ENCODE data around the gene ARRDC5. TPM values are rescaled to one million over a fixed set of nuclear protein-coding genes. Genes with fewer than 3 reads are reported as not detected.

ARRDC5 gene
- total and polyA plus RNA-seq, 2 donors (not counting 3 experiments of a cell fraction or from before 2014, with no cell fraction given), result 0.04 TPM; not detected in 1

GRCh38 chr19:4929186-4929585 is 26.5 kb upstream of the ARRDC5 start:
- FAIRE-seq, result no peak

GRCh38 chr19:4923276-4923747 is 20.6 kb upstream of the ARRDC5 start:
- dilution Hi-C loops (cut with MboI; ENCODE audit: extremely low pct_ligation_motif_present, low sequenced_read_pairs), result no loop called here
- no peak overlapping the region for H2AFZ ChIP-seq (ENCODE audit: low read depth, low read length)
- FAIRE-seq, result no peak
- BruUV-seq (replicated peaks), result no TSS peak
- TF ChIP-seq MAX (IDR thresholded peaks at IDR 0.05; ENCODE audit: insufficient read depth, insufficient read length) (no peak), EZH2 (IDR thresholded peaks at IDR 0.05; ENCODE audit: borderline replicate concordance, low read depth, low read length, severe bottlenecking) (no peak), MYC (IDR thresholded peaks at IDR 0.05; ENCODE audit: low read depth, low read length) (no peak), FOS (IDR thresholded peaks at IDR 0.05; ENCODE audit: borderline replicate concordance, insufficient read depth, low read length) (no peak), POLR2A (IDR thresholded peaks at IDR 0.05; ENCODE audit: low read depth, low read length) (no peak), JUN (IDR thresholded peaks at IDR 0.05; ENCODE audit: borderline replicate concordance, insufficient read depth, insufficient read length, low read depth) (no peak), POLR2AphosphoS5 (IDR thresholded peaks at IDR 0.05; ENCODE audit: insufficient read depth, low read depth, low read length) (no peak), GATA2 (IDR thresholded peaks at IDR 0.05; ENCODE audit: insufficient read depth, insufficient read length, low read depth, low read length) (no peak)
- TF ChIP-seq, protein P1, sequence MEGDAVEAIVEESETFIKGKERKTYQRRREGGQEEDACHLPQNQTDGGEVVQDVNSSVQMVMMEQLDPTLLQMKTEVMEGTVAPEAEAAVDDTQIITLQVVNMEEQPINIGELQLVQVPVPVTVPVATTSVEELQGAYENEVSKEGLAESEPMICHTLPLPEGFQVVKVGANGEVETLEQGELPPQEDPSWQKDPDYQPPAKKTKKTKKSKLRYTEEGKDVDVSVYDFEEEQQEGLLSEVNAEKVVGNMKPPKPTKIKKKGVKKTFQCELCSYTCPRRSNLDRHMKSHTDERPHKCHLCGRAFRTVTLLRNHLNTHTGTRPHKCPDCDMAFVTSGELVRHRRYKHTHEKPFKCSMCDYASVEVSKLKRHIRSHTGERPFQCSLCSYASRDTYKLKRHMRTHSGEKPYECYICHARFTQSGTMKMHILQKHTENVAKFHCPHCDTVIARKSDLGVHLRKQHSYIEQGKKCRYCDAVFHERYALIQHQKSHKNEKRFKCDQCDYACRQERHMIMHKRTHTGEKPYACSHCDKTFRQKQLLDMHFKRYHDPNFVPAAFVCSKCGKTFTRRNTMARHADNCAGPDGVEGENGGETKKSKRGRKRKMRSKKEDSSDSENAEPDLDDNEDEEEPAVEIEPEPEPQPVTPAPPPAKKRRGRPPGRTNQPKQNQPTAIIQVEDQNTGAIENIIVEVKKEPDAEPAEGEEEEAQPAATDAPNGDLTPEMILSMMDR (IDR thresholded peaks at IDR 0.05; ENCODE audit: extremely low read depth in 1 of 2, insufficient read depth in 1 of 2, low read depth in 1 of 2, low read length in 2 of 2), result no peak
- no peak overlapping the region for H3K4me2 ChIP-seq (ENCODE audit: insufficient read depth, low read length)
- H3K27me3 ChIP-seq (ENCODE audit: control insufficient read depth in 2 of 2, insufficient read depth in 2 of 2, low read length in 2 of 2), result no peaks in the 10 kb centered on the region
- H3K9ac ChIP-seq (replicated peaks; ENCODE audit: extremely low read depth, insufficient read depth, low read length), result no peak overlapping the region
- H3K9me1 ChIP-seq (replicated peaks; ENCODE audit: control insufficient read depth, extremely low read depth, insufficient read depth, low read length), result no peaks in the 10 kb centered on the region
- no peaks in the 10 kb centered on the region for H3K4me1 ChIP-seq (ENCODE audit: control insufficient read depth, extremely low read depth, insufficient read depth, low read length)
- H3K36me3 ChIP-seq (ENCODE audit: control insufficient read depth in 2 of 2, extremely low read depth in 1 of 2, insufficient read depth in 2 of 2, low read length in 2 of 2), result no peaks in the 10 kb centered on the region
- H3K9me3 ChIP-seq (replicated peaks; ENCODE audit: control insufficient read depth, insufficient read depth, low read length), result no peaks in the 10 kb centered on the region
- CTCF ChIA-PET, result no interaction called here
- H4K20me1 ChIP-seq (replicated peaks; ENCODE audit: control insufficient read depth, extremely low read depth, insufficient read depth, low read length), result no peaks in the 10 kb centered on the region
- peaks cover 79% of the 10 kb centered on the region for H3K79me2 ChIP-seq (ENCODE audit: control insufficient read depth, insufficient read depth, low read length)
- POLR2A ChIA-PET, result interaction anchor here (0.5 kb wide), 1 partner anchor 60 kb away, joined by 4 read pairs; no protein-coding TSS in a partner anchor
- intact Hi-C loops (cut with micrococcal nuclease), result no loop called here
- H3K27ac ChIP-seq (ENCODE audit: insufficient read depth, low read depth, low read length), result no peak overlapping the region
- H3K4me3 ChIP-seq (replicated peaks in 1 of 3; ENCODE audit: insufficient read depth in 1 of 3, low read depth in 1 of 3, low read length in 3 of 3), result no peak overlapping the region
- DNase-seq (ENCODE audit: low read depth, low spot score), result no peak

More at GRCh38 chr19:4929186-4929585, 26.5 kb upstream of the ARRDC5 start:
- Histone ChIP-seq H3K4me2 (ENCODE audit: insufficient read depth, low read length) (no peak overlapping the region), H4K20me1 (replicated peaks; ENCODE audit: control insufficient read depth, extremely low read depth, insufficient read depth, low read length) (no peaks in the 10 kb centered on the region), H3K27ac (ENCODE audit: insufficient read depth, low read depth, low read length) (no peak overlapping the region), H3K36me3 (ENCODE audit: control insufficient read depth in 2 of 2, extremely low read depth in 1 of 2, insufficient read depth in 2 of 2, low read length in 2 of 2) (no peaks in the 10 kb centered on the region), H3K9ac (replicated peaks; ENCODE audit: extremely low read depth, insufficient read depth, low read length) (no peak overlapping the region), H3K79me2 (ENCODE audit: control insufficient read depth, insufficient read depth, low read length) (peaks cover 48% of the 10 kb centered on the region), H3K9me1 (replicated peaks; ENCODE audit: control insufficient read depth, extremely low read depth, insufficient read depth, low read length) (no peaks in the 10 kb centered on the region), H3K27me3 (ENCODE audit: control insufficient read depth in 2 of 2, insufficient read depth in 2 of 2, low read length in 2 of 2) (no peaks in the 10 kb centered on the region), H3K9me3 (replicated peaks; ENCODE audit: control insufficient read depth, insufficient read depth, low read length) (no peaks in the 10 kb centered on the region), H3K4me3 (replicated peaks in 1 of 3; ENCODE audit: insufficient read depth in 1 of 3, low read depth in 1 of 3, low read length in 3 of 3) (no peak overlapping the region), H3K4me1 (ENCODE audit: control insufficient read depth, extremely low read depth, insufficient read depth, low read length) (no peaks in the 10 kb centered on the region), H2AFZ (ENCODE audit: low read depth, low read length) (no peak overlapping the region)
- ChIA-PET POLR2A (no interaction called here), CTCF (interaction anchor here (0.9 to 1.6 kb wide), 3 partner anchors 12 to 56 kb away, joined by 3 to 6 read pairs (median 5); no protein-coding TSS in a partner anchor)
- no TSS peak for BruUV-seq (replicated peaks)
- intact Hi-C loops (cut with micrococcal nuclease) (no loop called here), dilution Hi-C loops (cut with MboI; ENCODE audit: extremely low pct_ligation_motif_present, low sequenced_read_pairs) (no loop called here)
- no peak for DNase-seq (ENCODE audit: low read depth, low spot score)
- TF ChIP-seq MYC (IDR thresholded peaks at IDR 0.05; ENCODE audit: low read depth, low read length), result no peak
- TF ChIP-seq POLR2AphosphoS5 (IDR thresholded peaks at IDR 0.05; ENCODE audit: insufficient read depth, low read depth, low read length), result no peak
- no peak for TF ChIP-seq GATA2 (IDR thresholded peaks at IDR 0.05; ENCODE audit: insufficient read depth, insufficient read length, low read depth, low read length)
